Measurements from ENCODE around the gene AEN. TPM values are rescaled to one million over a fixed set of nuclear protein-coding genes. Genes with fewer than 3 reads are reported as not detected.

The AEN gene
- total and polyA plus RNA-seq, 2 of the 8 experiments (the other 6 are each of a cell fraction or from before 2014, with no cell fraction given), result 112 to 122 TPM

DNA sequence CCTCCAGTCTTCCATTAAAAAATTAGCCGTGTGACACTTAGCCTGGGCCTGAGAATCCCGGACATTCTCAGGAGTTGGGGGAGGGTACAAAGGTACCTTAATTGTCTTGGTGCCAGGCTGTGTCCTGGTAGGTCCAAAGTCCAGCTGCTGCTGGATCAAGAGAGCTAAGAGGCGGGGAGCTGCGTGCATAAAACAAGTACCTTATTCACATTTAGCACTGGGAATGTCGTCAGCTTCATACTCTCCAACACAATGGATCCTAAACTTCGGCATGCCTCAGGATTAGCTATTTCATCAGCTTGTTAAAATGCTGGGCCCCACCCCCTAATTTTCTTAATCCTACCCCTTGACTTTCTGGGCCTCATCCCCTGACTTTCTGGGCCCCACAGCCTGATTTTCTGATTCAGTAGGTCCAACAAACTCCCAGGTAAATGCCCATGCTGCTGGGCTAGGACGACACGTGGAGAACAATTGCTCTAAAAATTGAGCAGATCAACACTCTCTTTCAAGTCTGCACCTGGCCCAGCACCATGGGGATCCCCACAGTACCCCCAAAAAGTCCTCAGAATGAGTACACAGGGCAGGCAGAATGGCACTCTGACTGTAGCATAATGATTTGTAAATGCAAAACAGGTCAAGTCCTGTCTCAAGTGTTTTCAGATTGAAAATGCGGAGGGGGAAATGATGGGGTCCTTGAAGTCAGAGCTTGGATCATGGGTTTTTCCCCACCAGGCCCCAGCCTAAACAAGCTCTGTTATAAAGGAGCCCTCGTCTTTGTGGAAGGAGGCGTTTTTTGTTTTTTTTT, 5.6 kb upstream of the AEN start (continued):
- TF ChIP-seq HDAC2 (IDR thresholded peaks at IDR 0.05; ENCODE audit: borderline replicate concordance in 1 of 2, low read depth in 2 of 2, low read length in 2 of 2) (no peak), TBP (IDR thresholded peaks at IDR 0.05; ENCODE audit: low read depth, low read length) (no peak), GTF2F1 (IDR thresholded peaks at IDR 0.05; ENCODE audit: borderline replicate concordance, low read depth, low read length) (no peak)
